ENCODE results near the gene PRDM10. TPM values are rescaled to one million over a fixed set of nuclear protein-coding genes. Genes with fewer than 3 reads are reported as not detected.

Gene PRDM10
- total RNA-seq, 1 donor = 8.0 TPM

DNA sequence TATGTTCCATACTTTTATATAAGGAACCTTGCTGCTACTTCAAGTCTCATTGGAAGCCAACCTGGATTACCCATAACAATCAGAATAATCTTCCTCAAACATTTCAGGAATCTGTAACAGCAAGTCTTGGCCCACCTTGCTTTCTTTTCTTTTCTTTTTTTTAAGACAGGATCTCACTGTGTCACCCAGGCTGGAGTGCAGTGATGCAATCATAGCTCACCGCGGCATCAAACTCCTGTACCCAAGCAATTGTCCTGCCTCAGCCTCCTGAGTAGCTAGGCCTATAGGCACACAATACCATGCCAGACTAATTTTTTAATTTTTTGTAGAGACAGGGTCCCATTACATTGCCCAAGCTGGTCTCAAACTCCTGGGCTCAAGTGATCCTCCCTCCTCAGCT lies 29.3 kb upstream of the PRDM10 start:
- no peak for DNase-seq (ENCODE audit: insufficient read length, low spot score, missing footprints)
- Histone ChIP-seq H4K20me1 (ENCODE audit: insufficient read depth, low read length) (no peaks in the 10 kb centered on the region), H3K27ac (ENCODE audit: low read depth, low read length) (no peak overlapping the region), H3K9me3 (ENCODE audit: low read depth, low read length) (no peaks in the 10 kb centered on the region), H3K4me2 (ENCODE audit: insufficient read depth, low read length) (no peak overlapping the region), H3K4me3 (ENCODE audit: insufficient read depth, low read length) (no peak overlapping the region), H2AFZ (ENCODE audit: low read length) (no peak overlapping the region), H3K36me3 (ENCODE audit: insufficient read depth, low read length) (no peaks in the 10 kb centered on the region), H3K79me2 (ENCODE audit: insufficient read depth, low read length) (no peaks in the 10 kb centered on the region), H3K4me1 (ENCODE audit: insufficient read depth, low read length) (peaks cover 2% of the 10 kb centered on the region), H3K27me3 (ENCODE audit: insufficient read depth, low read length) (no peaks in the 10 kb centered on the region)
- TF ChIP-seq, protein P1, sequence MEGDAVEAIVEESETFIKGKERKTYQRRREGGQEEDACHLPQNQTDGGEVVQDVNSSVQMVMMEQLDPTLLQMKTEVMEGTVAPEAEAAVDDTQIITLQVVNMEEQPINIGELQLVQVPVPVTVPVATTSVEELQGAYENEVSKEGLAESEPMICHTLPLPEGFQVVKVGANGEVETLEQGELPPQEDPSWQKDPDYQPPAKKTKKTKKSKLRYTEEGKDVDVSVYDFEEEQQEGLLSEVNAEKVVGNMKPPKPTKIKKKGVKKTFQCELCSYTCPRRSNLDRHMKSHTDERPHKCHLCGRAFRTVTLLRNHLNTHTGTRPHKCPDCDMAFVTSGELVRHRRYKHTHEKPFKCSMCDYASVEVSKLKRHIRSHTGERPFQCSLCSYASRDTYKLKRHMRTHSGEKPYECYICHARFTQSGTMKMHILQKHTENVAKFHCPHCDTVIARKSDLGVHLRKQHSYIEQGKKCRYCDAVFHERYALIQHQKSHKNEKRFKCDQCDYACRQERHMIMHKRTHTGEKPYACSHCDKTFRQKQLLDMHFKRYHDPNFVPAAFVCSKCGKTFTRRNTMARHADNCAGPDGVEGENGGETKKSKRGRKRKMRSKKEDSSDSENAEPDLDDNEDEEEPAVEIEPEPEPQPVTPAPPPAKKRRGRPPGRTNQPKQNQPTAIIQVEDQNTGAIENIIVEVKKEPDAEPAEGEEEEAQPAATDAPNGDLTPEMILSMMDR (IDR thresholded peaks at IDR 0.05; ENCODE audit: extremely low read depth, low read depth, low read length) = no peak

DNA sequence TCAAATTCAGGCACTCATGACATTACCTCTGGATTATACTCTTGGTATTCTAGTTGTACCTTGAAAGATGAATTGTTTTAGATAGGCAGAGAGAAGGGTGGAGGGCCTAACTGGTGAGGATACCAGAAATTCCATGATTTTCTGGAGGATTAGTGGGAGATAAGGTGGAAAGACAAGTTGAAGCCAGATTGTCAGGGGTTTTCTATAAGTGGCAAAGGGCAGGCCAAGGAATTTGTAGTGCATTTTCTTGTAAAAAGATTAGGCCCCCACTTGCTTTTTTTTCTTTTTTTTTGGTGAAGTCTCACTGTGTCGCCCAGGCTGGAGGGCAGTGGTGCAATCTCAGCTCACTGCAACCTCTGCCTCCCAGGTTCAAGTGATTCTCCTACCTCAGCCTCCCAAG lies 28.4 kb upstream of the PRDM10 start:
- no peak overlapping the region for H3K27ac ChIP-seq (ENCODE audit: low read depth, low read length)
- no peaks in the 10 kb centered on the region for H4K20me1 ChIP-seq (ENCODE audit: insufficient read depth, low read length)
- H3K27me3 ChIP-seq (ENCODE audit: insufficient read depth, low read length) = no peaks in the 10 kb centered on the region
- H3K4me1 ChIP-seq (ENCODE audit: insufficient read depth, low read length) = peaks cover 2% of the 10 kb centered on the region
- TF ChIP-seq, protein P1 (IDR thresholded peaks at IDR 0.05; ENCODE audit: extremely low read depth, low read depth, low read length) = no peak
- DNase-seq (ENCODE audit: insufficient read length, low spot score, missing footprints) = no peak
- H3K9me3 ChIP-seq (ENCODE audit: low read depth, low read length) = no peaks in the 10 kb centered on the region
- H3K4me3 ChIP-seq (ENCODE audit: insufficient read depth, low read length) = no peak overlapping the region
- H3K4me2 ChIP-seq (ENCODE audit: insufficient read depth, low read length) = no peak overlapping the region
- no peaks in the 10 kb centered on the region for H3K79me2 ChIP-seq (ENCODE audit: insufficient read depth, low read length)
- no peak overlapping the region for H2AFZ ChIP-seq (ENCODE audit: low read length)
- no peaks in the 10 kb centered on the region for H3K36me3 ChIP-seq (ENCODE audit: insufficient read depth, low read length)

DNA sequence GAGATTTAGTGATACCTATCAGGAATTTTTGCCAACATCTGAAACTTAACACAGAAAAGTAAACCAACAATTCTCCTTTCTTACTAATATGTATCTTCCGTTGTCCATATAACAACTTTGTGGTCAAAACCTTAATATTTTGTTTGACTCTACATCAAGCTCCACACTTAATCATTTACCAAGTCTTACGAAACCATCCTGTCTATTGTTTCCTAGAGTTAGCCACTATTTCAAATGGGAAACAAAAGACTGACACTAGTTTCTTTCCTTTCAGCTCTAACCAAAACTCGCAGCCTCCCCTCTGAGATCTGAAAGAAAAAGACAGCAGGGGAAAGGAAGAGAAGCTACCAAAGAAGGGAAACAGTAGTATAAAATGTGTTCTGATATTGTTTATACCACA lies 26.5 kb upstream of the PRDM10 start:
- Histone ChIP-seq H3K36me3 (ENCODE audit: insufficient read depth, low read length) (no peaks in the 10 kb centered on the region), H3K9me3 (ENCODE audit: low read depth, low read length) (no peaks in the 10 kb centered on the region), H4K20me1 (ENCODE audit: insufficient read depth, low read length) (no peaks in the 10 kb centered on the region), H3K4me2 (ENCODE audit: insufficient read depth, low read length) (no peak overlapping the region), H3K79me2 (ENCODE audit: insufficient read depth, low read length) (no peaks in the 10 kb centered on the region), H3K4me1 (ENCODE audit: insufficient read depth, low read length) (peaks cover 7% of the 10 kb centered on the region), H2AFZ (ENCODE audit: low read length) (no peak overlapping the region), H3K4me3 (ENCODE audit: insufficient read depth, low read length) (no peak overlapping the region), H3K27me3 (ENCODE audit: insufficient read depth, low read length) (no peaks in the 10 kb centered on the region), H3K27ac (ENCODE audit: low read depth, low read length) (no peak overlapping the region)
- DNase-seq (ENCODE audit: insufficient read length, low spot score, missing footprints) = no peak
- TF ChIP-seq, protein P1 (IDR thresholded peaks at IDR 0.05; ENCODE audit: extremely low read depth, low read depth, low read length) = no peak

- Histone ChIP-seq H3K4me1 (ENCODE audit: insufficient read depth, low read length) (peaks cover 15% of the 10 kb centered on the region), H2AFZ (ENCODE audit: low read length) (no peak overlapping the region), H3K36me3 (ENCODE audit: insufficient read depth, low read length) (no peaks in the 10 kb centered on the region), H3K27ac (ENCODE audit: low read depth, low read length) (no peak overlapping the region), H3K9me3 (ENCODE audit: low read depth, low read length) (no peaks in the 10 kb centered on the region), H3K27me3 (ENCODE audit: insufficient read depth, low read length) (no peaks in the 10 kb centered on the region), H4K20me1 (ENCODE audit: insufficient read depth, low read length) (no peaks in the 10 kb centered on the region), H3K4me2 (ENCODE audit: insufficient read depth, low read length) (no peak overlapping the region), H3K4me3 (ENCODE audit: insufficient read depth, low read length) (no peak overlapping the region), H3K79me2 (ENCODE audit: insufficient read depth, low read length) (no peaks in the 10 kb centered on the region)
- TF ChIP-seq, protein P1 (IDR thresholded peaks at IDR 0.05; ENCODE audit: extremely low read depth, low read depth, low read length) = no peak
- no peak for DNase-seq (ENCODE audit: insufficient read length, low spot score, missing footprints)
Observed at GRCh38 chr11:130025371-130025770, 22.7 kb upstream of the PRDM10 start.
